Osteocyte (in vitro differentiated cells): ENCODE results near the gene HOMEZ. TPM values are rescaled to one million over a fixed set of nuclear protein-coding genes. Genes with fewer than 3 reads are reported as not detected.

Experiments used
- DNase-seq: peaks from one replicate; pipeline ENCODE4 v3.0.0; 2021; ENCODE audit warnings: mixed read lengths; ENCODE audit not compliant: unreplicated experiment; ENCODE audit errors: extremely low spot score
- H3K27ac Mint-ChIP-seq: one replicate; pipeline ENCODE4 v1.8.0; 2021; ENCODE audit warnings: mild to moderate bottlenecking, mixed read lengths; ENCODE audit not compliant: unreplicated experiment
- H3K27me3 Mint-ChIP-seq: one replicate; pipeline ENCODE4 v1.8.0; 2021; ENCODE audit warnings: mixed read lengths; ENCODE audit not compliant: unreplicated experiment
- H3K36me3 Mint-ChIP-seq: one replicate; pipeline ENCODE4 v1.8.0; 2021; ENCODE audit warnings: mixed read lengths; ENCODE audit not compliant: unreplicated experiment
- H3K4me1 Mint-ChIP-seq: one replicate; pipeline ENCODE4 v1.8.0; 2021; ENCODE audit warnings: mixed read lengths; ENCODE audit not compliant: unreplicated experiment
- H3K4me3 Mint-ChIP-seq: one replicate; pipeline ENCODE4 v1.8.0; 2021; ENCODE audit warnings: mild to moderate bottlenecking, moderate library complexity, mixed read lengths; ENCODE audit not compliant: unreplicated experiment
- H3K9me3 Mint-ChIP-seq: one replicate; pipeline ENCODE4 v1.8.0; 2021; ENCODE audit warnings: mixed read lengths; ENCODE audit not compliant: unreplicated experiment
- CTCF ChIP-seq: fragments of 200-600 bp; sonication (generic); IDR thresholded peaks from 2 replicates; pipeline ENCODE4 v1.5.0; 2021; ENCODE audit warnings: antibody characterized with exemption, mild to moderate bottlenecking, moderate library complexity
- total RNA-seq: library from RNA; stranded (reverse); gene quantifications from 2 replicates; pipeline ENCODE4 v1.2.1, GENCODE V29; 2021

Gene HOMEZ
- total RNA-seq, 1 donor from 2014 or later = 8.4 TPM

- Mint-ChIP-seq H3K9me3 (no peaks in the 10 kb centered on the region), H3K4me1 (no peaks in the 10 kb centered on the region), H3K36me3 (no peaks in the 10 kb centered on the region), H3K27ac (no peak overlapping the region), H3K4me3 (no peak overlapping the region), H3K27me3 (peaks cover 47% of the 10 kb centered on the region)
- TF ChIP-seq CTCF = no peak
- DNase-seq = no peak
These were observed 33.9 kb downstream of the HOMEZ start for GRCh38 chr14:23252006-23252405.

GRCh38 chr14:23249824-23250223 is 36.1 kb downstream of the HOMEZ start:
- H3K9me3 Mint-ChIP-seq = no peaks in the 10 kb centered on the region

GRCh38 chr14:23248601-23249000 is 37.3 kb downstream of the HOMEZ start:
- no peak for TF ChIP-seq CTCF
- Mint-ChIP-seq H3K9me3 (no peaks in the 10 kb centered on the region), H3K4me1 (no peaks in the 10 kb centered on the region), H3K36me3 (no peaks in the 10 kb centered on the region), H3K27ac (no peak overlapping the region), H3K4me3 (no peak overlapping the region), H3K27me3 (peaks cover 57% of the 10 kb centered on the region)
- no peak for DNase-seq

More at GRCh38 chr14:23249824-23250223, 36.1 kb downstream of the HOMEZ start:
- peaks cover 54% of the 10 kb centered on the region for H3K27me3 Mint-ChIP-seq
- TF ChIP-seq CTCF = no peak
- no peaks in the 10 kb centered on the region for H3K4me1 Mint-ChIP-seq
- H3K27ac Mint-ChIP-seq = no peak overlapping the region
- no peaks in the 10 kb centered on the region for H3K36me3 Mint-ChIP-seq
- H3K4me3 Mint-ChIP-seq = no peak overlapping the region
- DNase-seq = no peak

DNA sequence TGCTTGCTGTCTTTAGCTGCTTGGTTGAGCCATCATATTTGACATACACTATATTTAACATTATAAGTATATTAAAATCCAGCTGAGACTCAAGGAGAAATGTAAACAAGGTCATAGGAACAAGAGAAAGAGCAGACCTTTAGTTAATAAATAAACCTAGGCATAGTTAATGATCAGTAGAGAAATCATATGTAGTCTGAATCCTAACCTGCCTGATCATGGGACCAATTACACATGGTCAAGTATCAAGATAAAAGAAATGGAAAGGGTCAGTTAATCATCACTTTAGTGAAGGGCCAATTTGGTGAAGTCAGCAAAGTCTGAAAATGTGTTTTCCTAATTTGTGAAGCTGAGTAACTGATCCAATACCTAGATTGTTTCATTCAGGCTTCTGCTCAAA is 40.6 kb downstream of the HOMEZ start:
- Mint-ChIP-seq H3K4me3 (no peak overlapping the region), H3K9me3 (no peaks in the 10 kb centered on the region), H3K27ac (no peak overlapping the region), H3K27me3 (peaks cover 48% of the 10 kb centered on the region), H3K36me3 (no peaks in the 10 kb centered on the region), H3K4me1 (no peaks in the 10 kb centered on the region)
- DNase-seq = no peak
- no peak for TF ChIP-seq CTCF

GRCh38 chr14:23243066-23243465 is 42.9 kb downstream of the HOMEZ start:
- no peak for TF ChIP-seq CTCF
- Mint-ChIP-seq H3K4me1 (peaks cover under 1% of the 10 kb centered on the region), H3K27me3 (peaks cover 44% of the 10 kb centered on the region), H3K27ac (no peak overlapping the region), H3K4me3 (no peak overlapping the region), H3K36me3 (no peaks in the 10 kb centered on the region), H3K9me3 (no peaks in the 10 kb centered on the region)
- no peak for DNase-seq
